Right cardiac atrium (tissue), 5 donors: ENCODE results near the gene DPP7. TPM values are rescaled to one million over a fixed set of nuclear protein-coding genes. Genes with fewer than 3 reads are reported as not detected.
A peak's percentile ranks its signal among the peaks of the same experiment; 100 is the strongest.

Source experiments
- ATAC-seq, 2 donors: fragments of 200-7000 bp; cut with Tn5 transposase; one replicate each; pipeline versions ENCODE4 v1.8.0 to v1.9.1; 2020; ENCODE audit warnings: moderate library complexity in 2 of 2, mild to moderate bottlenecking in 1 of 2
- DNase-seq, 3 donors: peaks; one replicate each; pipeline ENCODE4 v3.0.0-alpha.2; 2020
- H3K27ac ChIP-seq: one replicate; pipeline ENCODE4 v1.5.1; 2013; ENCODE audit warnings: mild to moderate bottlenecking, low read length, control low read depth, moderate library complexity
- H3K27me3 ChIP-seq: one replicate; pipeline ENCODE4 v1.6.1; 2013; ENCODE audit not compliant: control insufficient read depth, insufficient read depth
- H3K4me1 ChIP-seq: one replicate; pipeline ENCODE4 v1.6.1; 2013; ENCODE audit warnings: low read length; ENCODE audit not compliant: control insufficient read depth, insufficient read depth
- H3K4me3 ChIP-seq: one replicate; pipeline ENCODE4 v1.5.1; 2013; ENCODE audit warnings: low read length, control low read depth
- H3K9me3 ChIP-seq: one replicate; pipeline ENCODE4 v1.6.1; 2013; ENCODE audit warnings: low read length; ENCODE audit not compliant: control insufficient read depth
- WGBS: extraction: QIAGEN DNeasy Blood & Tissue Kit; methylation state at CpG from one replicate; pipeline ENCODE4 v1.1.7; 2013; 5-methylcytosine and 5-hydroxymethylcytosine counted together
- intact Hi-C, 4 donors: fragments of 100-400 bp; cut with DNase I; formaldehyde crosslinking; loops; one replicate each; pipeline versions ENCODE4 v1.11.0 to v1.14.0; 2022 to 2023
- polyA plus RNA-seq: library from polyadenylated mRNA; stranded (reverse); fragments of 200-250 nt; gene quantifications from one replicate; pipeline ENCODE4 v1.2.3, GENCODE V29; 2013
- total RNA-seq, 4 donors: library from RNA; stranded (reverse); fragmentation: NEBNext Ultra II Directional; extraction: Animal tissue kit (Norgen Biotek cat#: 25700); gene quantifications; one replicate each; pipeline ENCODE4 v1.2.1, GENCODE V29; 2021
- donor health status: healthy with polysubstance abuse.
- donor health status: DM: no; HTN: yes; CAD: no.
- donor health status: DM: no; HTN: no; CAD: no.
- donor health status: DM: no; HTN: yes; CAD: no; lungs with severe emphysema.
- donor health status: DM: yes; HTN: yes; CAD: no.

Gene DPP7
- total and polyA plus RNA-seq, 5 donors, result 211 to 288 (median 241) TPM

DNA sequence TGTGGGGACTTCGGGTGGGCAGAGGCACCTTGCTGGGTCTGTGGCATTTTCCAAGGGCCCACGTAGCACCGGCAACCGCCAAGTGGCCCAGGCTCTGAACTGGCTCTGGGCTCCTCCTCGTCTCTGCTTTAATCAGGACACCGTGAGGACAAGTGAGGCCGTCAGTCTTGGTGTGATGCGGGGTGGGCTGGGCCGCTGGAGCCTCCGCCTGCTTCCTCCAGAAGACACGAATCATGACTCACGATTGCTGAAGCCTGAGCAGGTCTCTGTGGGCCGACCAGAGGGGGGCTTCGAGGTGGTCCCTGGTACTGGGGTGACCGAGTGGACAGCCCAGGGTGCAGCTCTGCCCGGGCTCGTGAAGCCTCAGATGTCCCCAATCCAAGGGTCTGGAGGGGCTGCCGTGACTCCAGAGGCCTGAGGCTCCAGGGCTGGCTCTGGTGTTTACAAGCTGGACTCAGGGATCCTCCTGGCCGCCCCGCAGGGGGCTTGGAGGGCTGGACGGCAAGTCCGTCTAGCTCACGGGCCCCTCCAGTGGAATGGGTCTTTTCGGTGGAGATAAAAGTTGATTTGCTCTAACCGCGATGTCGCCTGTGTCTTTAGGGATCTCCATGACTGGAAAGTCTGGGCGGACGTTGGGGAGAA lies 5.8 kb downstream of the DPP7 start:
- peak in 2 of 3 donors; percentile 40 to 44 for DNase-seq
- Histone ChIP-seq H3K27me3 (no peaks in the 10 kb centered on the region), H3K4me1 (no peaks in the 10 kb centered on the region), H3K27ac (no peak overlapping the region), H3K4me3 (no peak overlapping the region), H3K9me3 (no peaks in the 10 kb centered on the region)
- intact Hi-C loops, result no loop called here
- WGBS, result 87% methylated on average over 29 of the region's 29 CpGs
- no peak for ATAC-seq

DNA sequence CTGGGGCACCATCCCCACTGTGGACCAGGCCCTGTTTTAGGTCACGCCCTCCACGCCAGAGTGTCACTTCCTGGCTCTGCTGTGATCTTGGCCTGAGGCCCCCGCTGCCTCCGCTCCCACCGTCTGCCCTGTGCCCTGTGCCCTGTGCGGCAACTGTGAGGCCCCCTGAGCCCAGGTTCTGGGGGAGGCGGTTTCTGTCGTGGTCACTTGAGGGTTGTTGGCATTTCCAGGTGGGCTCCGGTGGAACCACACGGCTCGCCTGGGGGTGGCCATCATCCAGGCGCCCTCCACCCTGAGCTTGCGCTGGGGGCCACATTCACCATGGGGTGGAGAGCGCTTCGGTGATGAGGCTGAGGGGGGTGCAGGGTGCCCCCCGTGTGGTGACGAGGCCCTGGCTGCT lies 6.6 kb downstream of the DPP7 start:
- no peaks in the 10 kb centered on the region for H3K27me3 ChIP-seq
- H3K4me1 ChIP-seq, result no peaks in the 10 kb centered on the region
- DNase-seq (peak in 2 of 3 donors; percentile 32 to 53), ATAC-seq (no peak)
- H3K27ac ChIP-seq, result no peak overlapping the region
- 95% methylated on average over 17 of the region's 17 CpGs for WGBS
- H3K4me3 ChIP-seq, result no peak overlapping the region
- intact Hi-C loops, result no loop called here
- no peaks in the 10 kb centered on the region for H3K9me3 ChIP-seq

DNA sequence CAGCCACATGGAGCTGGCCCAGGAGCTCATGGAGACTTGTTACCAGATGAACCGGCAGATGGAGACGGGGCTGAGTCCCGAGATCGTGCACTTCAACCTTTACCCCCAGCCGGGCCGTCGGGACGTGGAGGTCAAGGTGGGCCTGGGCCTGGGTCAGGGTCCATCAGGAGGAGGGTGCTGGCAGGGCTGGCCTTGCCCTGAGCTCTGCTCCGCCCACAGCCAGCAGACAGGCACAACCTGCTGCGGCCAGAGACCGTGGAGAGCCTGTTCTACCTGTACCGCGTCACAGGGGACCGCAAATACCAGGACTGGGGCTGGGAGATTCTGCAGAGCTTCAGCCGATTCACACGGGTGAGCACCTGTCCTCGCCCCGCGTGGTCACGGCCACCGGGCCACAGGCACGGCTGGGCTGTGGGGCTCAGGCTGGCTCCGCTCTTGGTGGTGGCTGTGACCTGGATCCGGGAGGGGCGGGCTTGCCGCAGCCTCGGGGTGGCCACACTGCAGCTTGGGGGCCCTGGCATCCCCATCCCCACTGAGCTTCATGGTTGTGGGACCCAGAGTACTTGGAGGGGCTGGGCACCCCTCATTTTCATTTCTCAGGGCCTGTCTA lies 7.1 kb downstream of the DPP7 start:
- intact Hi-C loops, result no loop called here
- Histone ChIP-seq H3K27me3 (no peaks in the 10 kb centered on the region), H3K27ac (no peak overlapping the region), H3K9me3 (no peaks in the 10 kb centered on the region), H3K4me1 (no peaks in the 10 kb centered on the region), H3K4me3 (no peak overlapping the region)
- WGBS, result 94% methylated on average over 27 of the region's 27 CpGs
- ATAC-seq (no peak), DNase-seq (peak in 2 of 3 donors; percentile 37 to 54)

DNA sequence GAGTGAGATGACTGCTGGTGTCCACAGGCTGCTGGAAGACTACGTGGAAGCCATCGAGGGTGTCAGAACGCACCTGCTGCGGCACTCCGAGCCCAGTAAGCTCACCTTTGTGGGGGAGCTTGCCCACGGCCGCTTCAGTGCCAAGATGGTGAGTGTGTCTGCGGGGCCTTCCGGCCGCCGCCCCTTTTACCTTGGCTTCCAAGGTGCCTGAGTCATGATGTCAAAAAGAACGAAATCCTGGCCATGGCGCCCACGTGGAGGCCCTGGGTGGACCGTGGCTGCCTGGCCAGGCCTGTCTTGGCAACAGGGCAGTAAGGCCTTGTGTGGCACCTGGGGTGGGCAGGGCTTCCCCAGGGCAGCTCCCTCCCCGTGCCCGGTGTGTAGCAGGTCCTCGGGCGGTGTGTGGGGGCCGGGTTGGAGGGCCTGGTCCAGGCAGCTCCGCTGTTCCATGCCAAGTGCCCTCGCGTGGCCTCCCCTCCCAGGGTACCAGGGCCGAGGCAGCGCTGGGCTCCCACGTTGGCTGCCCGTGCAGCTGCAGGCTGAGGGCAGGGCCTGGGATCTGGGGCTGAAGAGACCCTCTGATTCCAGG lies 7.8 kb downstream of the DPP7 start:
- H3K4me3 ChIP-seq, result no peak overlapping the region
- H3K4me1 ChIP-seq, result no peaks in the 10 kb centered on the region
- 95% methylated on average over 27 of the region's 27 CpGs for WGBS
- no peaks in the 10 kb centered on the region for H3K9me3 ChIP-seq
- ATAC-seq (peak in 1 of 2 donors; percentile 9), DNase-seq (peak in 2 of 3 donors; percentile 56 to 59)
- no peaks in the 10 kb centered on the region for H3K27me3 ChIP-seq
- intact Hi-C loops, result no loop called here
- no peak overlapping the region for H3K27ac ChIP-seq

DNA sequence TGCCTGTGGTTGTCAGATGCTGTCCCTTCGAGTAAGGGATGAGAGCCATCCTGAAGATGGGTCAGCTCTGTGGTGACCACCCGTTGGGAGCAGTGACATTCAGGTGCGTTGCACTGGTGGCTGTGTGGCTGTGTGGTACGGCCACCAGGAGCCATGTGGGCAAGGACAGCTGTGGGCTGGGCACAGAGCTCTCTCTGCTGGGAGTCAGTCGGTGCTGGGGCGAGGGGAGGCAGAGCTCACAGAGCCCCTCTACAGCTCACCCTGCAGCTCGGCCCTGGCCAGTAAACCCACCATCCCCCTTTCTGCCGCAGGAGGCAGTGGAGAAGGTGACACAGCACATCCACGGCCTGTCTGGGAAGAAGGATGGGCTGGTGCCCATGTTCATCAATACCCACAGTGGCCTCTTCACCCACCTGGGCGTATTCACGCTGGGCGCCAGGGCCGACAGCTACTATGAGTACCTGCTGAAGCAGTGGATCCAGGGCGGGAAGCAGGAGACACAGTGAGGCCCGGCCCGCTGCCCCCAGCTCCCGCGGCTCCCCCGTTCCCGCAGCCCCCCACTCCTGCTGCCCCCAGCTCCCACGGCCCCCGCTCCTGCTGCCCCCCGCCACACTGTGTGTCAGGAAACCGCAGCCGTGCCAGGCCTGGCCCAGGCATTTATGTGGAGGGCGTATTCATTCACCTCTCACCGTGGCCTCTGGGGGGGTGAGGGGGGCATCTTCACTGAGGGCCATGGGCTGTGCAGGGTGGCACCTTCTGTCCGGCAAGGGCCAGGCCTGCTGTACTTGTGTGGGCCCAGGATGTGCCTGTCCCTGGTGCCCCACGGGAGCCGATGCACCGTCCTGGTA lies 8.5 kb downstream of the DPP7 start:
- intact Hi-C loops, result no loop called here
- H3K27me3 ChIP-seq, result no peaks in the 10 kb centered on the region
- H3K9me3 ChIP-seq, result no peaks in the 10 kb centered on the region
- H3K27ac ChIP-seq, result no peak overlapping the region
- WGBS, result 94% methylated on average over 31 of the region's 31 CpGs
- H3K4me1 ChIP-seq, result no peaks in the 10 kb centered on the region
- ATAC-seq, result peak in 1 of 2 donors; percentile 10
- no peak overlapping the region for H3K4me3 ChIP-seq
- peak in 2 of 3 donors; percentile 40 to 60 for DNase-seq

DNA sequence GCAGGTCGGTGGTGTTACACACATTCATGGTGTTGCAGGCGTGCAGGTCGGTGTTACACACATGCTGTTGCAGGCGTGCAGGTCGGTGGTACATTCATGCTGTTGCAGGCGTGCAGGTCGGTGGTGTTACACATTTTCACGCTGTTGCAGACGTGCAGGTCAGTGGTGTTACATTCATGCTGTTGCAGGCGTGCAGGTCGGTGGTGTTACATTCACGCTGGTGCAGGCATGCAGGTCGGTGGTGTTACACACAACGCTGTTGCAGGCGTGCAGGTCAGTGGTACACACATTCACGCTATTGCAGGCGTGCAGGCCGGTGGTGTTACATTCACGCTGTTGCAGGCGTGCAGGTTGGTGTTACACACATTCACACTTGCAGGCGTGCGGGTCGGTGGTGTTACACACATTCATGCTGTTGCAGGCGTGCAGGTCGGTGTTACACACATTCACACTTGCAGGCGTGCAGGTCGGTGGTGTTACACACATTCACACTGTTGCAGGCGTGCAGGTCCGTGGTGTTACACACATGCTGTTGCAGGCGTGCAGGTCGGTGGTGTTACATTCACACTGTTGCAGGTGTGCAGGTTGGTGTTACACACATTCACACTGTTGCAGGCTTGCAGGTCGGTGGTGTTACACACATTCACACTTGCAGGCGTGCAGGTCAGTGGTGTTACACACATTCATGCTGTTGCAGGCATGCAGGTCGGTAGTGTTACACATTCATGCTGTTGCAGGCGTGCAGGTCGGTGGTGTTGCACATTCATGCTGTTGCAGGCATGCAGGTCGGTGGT lies 11.1 kb downstream of the DPP7 start:
- Histone ChIP-seq H3K27me3 (no peaks in the 10 kb centered on the region), H3K27ac (no peak overlapping the region), H3K4me1 (no peaks in the 10 kb centered on the region), H3K4me3 (no peak overlapping the region), H3K9me3 (no peaks in the 10 kb centered on the region)
- intact Hi-C loops, result no loop called here
- 93% methylated on average over 37 of the region's 37 CpGs for WGBS
- peak in 2 of 3 donors; percentile 32 to 39 for DNase-seq
- ATAC-seq, result no peak

DNA sequence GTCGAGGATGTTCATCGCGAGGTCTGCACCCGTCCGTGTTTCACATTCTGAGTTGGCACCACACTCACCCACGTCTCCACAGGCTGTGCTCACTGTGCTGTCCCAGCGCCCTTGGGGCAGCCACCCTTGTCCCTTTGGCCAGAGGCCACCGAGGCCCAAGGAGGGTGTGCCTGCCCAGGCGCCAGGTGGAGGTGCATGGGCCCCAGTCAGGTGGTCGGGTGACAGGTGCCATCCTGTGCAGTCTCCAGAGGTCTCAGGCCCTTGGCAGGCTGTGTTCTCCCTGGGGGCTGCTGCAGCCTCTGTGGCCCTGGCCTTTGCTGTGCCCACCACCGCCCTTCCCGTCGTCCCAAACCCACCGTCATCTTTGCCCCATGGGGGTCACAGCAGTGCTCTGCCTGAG lies 15.3 kb downstream of the DPP7 start:
- no peaks in the 10 kb centered on the region for H3K27me3 ChIP-seq

DNA sequence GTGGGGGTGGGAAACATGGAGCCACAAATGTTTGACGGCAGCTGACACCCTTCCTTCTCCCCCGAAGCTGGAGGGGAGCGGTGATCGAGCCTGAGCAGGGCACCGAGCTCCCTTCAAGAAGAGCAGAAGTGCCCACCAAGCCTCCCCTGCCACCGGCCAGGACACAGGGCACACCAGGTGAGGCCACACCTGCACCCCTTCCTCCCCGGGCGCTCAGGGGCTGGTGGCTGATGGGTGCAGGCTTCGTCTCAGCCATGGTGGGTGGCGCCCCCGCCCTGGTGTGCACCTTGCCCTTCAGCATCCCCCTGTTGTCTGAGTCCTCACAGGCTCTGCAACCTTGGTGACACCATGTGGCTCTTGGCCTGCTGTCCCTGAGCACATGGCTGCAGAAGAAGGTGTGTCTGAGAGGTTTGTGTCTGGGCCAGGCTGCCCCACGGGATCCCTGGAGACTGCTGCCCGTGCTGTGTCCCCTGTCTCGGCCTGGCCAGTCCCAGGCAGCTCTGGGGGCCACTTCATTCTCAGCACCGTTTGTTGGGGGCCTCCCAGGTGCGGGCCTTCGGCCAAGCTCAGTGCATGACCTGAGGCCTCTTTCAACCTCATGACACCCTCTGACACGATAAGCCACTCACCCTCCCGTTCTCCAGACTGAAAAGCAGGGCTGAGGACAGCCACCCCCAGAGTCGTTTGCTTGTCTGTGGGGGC lies 16.6 kb downstream of the DPP7 start:
- intact Hi-C loops, result no loop called here
- H3K4me1 ChIP-seq, result no peaks in the 10 kb centered on the region
- WGBS, result 90% methylated on average over 20 of the region's 20 CpGs
- no peaks in the 10 kb centered on the region for H3K9me3 ChIP-seq
- H3K27ac ChIP-seq, result no peak overlapping the region
- peak; percentile 9 to 20 for ATAC-seq
- no peak overlapping the region for H3K4me3 ChIP-seq
- DNase-seq, result peak in 1 of 3 donors; percentile 31
- no peaks in the 10 kb centered on the region for H3K27me3 ChIP-seq

More for the DNA sequence above, 15.3 kb downstream of the DPP7 start:
- Histone ChIP-seq H3K9me3 (no peaks in the 10 kb centered on the region), H3K4me1 (no peaks in the 10 kb centered on the region), H3K4me3 (no peak overlapping the region), H3K27ac (no peak overlapping the region)
- intact Hi-C loops, result no loop called here
- 91% methylated on average over 14 of the region's 14 CpGs for WGBS
- ATAC-seq, result peak in 1 of 2 donors; percentile 18
- DNase-seq, result peak in 2 of 3 donors; percentile 20 to 58

DNA sequence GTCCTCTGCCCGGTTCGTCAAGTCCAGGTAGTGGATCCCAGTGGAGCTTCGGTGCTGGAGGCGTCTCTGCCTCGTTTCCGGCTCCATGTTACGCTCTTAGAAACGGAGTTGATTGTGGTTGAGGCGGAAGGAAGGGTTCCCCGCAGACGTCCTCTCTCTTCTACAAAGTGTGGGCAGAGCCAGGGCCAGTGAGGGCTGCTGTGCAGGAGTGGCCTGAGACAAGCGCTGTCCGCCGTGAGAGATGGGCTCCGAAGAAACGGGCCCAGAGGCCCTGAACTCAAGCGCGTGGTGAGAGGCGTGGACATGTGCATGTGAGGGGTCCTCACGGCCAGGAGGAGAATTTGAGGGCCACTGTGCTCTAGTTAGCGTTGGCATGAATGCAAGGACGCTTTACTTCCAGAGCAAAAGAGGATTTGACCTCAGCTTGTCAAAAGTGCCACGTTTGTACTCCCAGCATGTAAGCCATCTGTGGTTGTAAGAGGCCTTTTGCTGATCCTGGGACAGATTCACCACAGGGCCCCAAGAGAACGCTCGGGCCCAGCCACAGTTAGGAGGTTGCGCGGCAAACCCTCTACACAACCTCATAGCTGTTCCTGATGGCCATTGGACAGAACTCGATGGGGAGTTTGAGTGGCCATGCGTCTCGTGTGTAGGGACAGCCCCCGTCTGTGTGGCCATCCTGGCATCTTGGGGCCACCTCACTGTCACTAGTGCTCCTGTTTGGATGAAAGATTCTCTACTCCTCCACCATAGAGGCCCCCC lies 17.6 kb downstream of the DPP7 start:
- intact Hi-C loops, result no loop called here
- Histone ChIP-seq H3K4me1 (no peaks in the 10 kb centered on the region), H3K27ac (no peak overlapping the region), H3K27me3 (no peaks in the 10 kb centered on the region), H3K9me3 (no peaks in the 10 kb centered on the region), H3K4me3 (no peak overlapping the region)
- no peak for ATAC-seq
- no peak for DNase-seq
- 93% methylated on average over 31 of the region's 31 CpGs for WGBS
